ENCODE measurements around the gene SPINK2.

DNA sequence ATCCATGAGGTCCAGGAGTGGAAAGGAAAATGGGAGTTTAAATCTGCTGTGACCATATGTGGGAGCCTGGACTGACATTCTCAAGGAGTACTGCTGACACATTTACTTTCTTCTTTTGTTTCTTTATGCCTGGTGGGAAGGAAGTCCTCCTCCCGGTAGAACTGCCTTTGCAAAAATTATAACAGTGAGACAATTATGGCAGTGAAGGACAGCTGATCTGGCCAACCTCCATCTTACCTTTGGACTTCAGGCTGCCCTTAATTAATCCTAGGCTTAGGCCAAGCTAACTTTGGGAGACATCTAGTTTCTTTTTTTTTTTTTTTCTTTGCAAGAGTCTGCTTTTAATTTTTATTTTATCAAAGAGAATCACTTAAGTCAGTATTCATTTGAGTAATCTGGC lies 61.3 kb downstream of the SPINK2 start:
- no peak for TF ChIP-seq CTCF (IDR thresholded peaks at IDR 0.05)
- no peak for TF ChIP-seq POLR2A (IDR thresholded peaks at IDR 0.05)

Measured in esophagus squamous epithelium (tissue), 4 donors.